IMR-90 (cell line): ENCODE measurements around the gene ABHD6. TPM values are rescaled to one million over a fixed set of nuclear protein-coding genes. Genes with fewer than 3 reads are reported as not detected.

ENCODE experiments used
- ATAC-seq: fragments of 200-7000 bp; cut with Tn5 transposase; 2 replicates; pipeline ENCODE4 v1.9.1; 2020; ENCODE audit warnings: low read depth, mild to moderate bottlenecking, moderate library complexity
- BruUV-seq: library from RNA; stranded (reverse); fragments of 400-500 nt; replicated peaks from 2 replicates; lab custom pipeline; 2021; lab: Mats Ljungman, UMichigan
- CTCF ChIA-PET: fragments of 300-600 bp; formaldehyde crosslinking; extraction: SDS; loops from one replicate; lab custom pipeline; 2021; ENCODE audit warnings: antibody characterized with exemption; lab: Yijun Ruan, JAX
- POLR2A ChIA-PET: fragments of 300-600 bp; sonication (Branson Sonifier 250); formaldehyde crosslinking; loops from one replicate; lab custom pipeline; 2022; ENCODE audit warnings: antibody characterized with exemption; ENCODE audit not compliant: unreplicated experiment; lab: Charles Lee
- DNase-seq: peaks from one replicate; pipeline ENCODE4 v3.0.0; 2013
- H2AFZ ChIP-seq: replicated peaks from 2 replicates; pipeline ENCODE3; 2013; ENCODE audit warnings: low read length, mild to moderate bottlenecking; ENCODE audit not compliant: poor library complexity
- H2AK5ac ChIP-seq: 2 replicates; pipeline ENCODE4 v1.6.1; 2013; ENCODE audit warnings: low read depth, low read length, inconsistent platforms
- H2AK9ac ChIP-seq: replicated peaks from 2 replicates; pipeline ENCODE3; 2013; ENCODE audit warnings: mild to moderate bottlenecking, low read depth, low read length, moderate library complexity; ENCODE audit not compliant: poor library complexity
- H2BK120ac ChIP-seq: 2 replicates; pipeline ENCODE4 v1.6.1; 2013; ENCODE audit warnings: low read depth, low read length, inconsistent platforms
- H2BK15ac ChIP-seq: 3 replicates; pipeline ENCODE4 v1.6.1; 2013; ENCODE audit warnings: low read depth, low read length, inconsistent platforms
- H2BK20ac ChIP-seq: 2 replicates; pipeline ENCODE4 v1.6.1; 2013; ENCODE audit warnings: low read depth, mild to moderate bottlenecking, inconsistent platforms, low read length, moderate library complexity
- H2BK5ac ChIP-seq: 2 replicates; pipeline ENCODE4 v1.6.1; 2013; ENCODE audit warnings: mild to moderate bottlenecking, low read depth, low read length, inconsistent platforms; ENCODE audit not compliant: poor library complexity, severe bottlenecking
- H3K14ac ChIP-seq: replicated peaks from 2 replicates; pipeline ENCODE4 v1.6.1; 2013; ENCODE audit warnings: low read depth, low read length, inconsistent platforms
- H3K18ac ChIP-seq: 2 replicates; pipeline ENCODE4 v1.6.1; 2013; ENCODE audit warnings: low read depth, low read length, control low read depth
- H3K23ac ChIP-seq: 2 replicates; pipeline ENCODE4 v1.6.1; 2013; ENCODE audit warnings: low read depth, low read length, inconsistent platforms
- H3K27ac ChIP-seq: 2 replicates; pipeline ENCODE4 v1.5.1; 2013; ENCODE audit warnings: mild to moderate bottlenecking, control low read depth, low read length; ENCODE audit not compliant: insufficient read depth
- H3K27me3 ChIP-seq: 2 replicates; pipeline ENCODE4 v1.6.1; 2013; ENCODE audit warnings: low read length; ENCODE audit not compliant: control insufficient read depth, insufficient read depth
- H3K36me3 ChIP-seq: 2 replicates; pipeline ENCODE4 v1.6.1; 2013; ENCODE audit warnings: low read length, mixed read lengths; ENCODE audit not compliant: control insufficient read depth, insufficient read depth
- H3K4ac ChIP-seq: 2 replicates; pipeline ENCODE4 v1.6.1; 2013; ENCODE audit warnings: low read depth, low read length, inconsistent platforms
- H3K4me1 ChIP-seq: 2 replicates; pipeline ENCODE4 v1.6.1; 2013; ENCODE audit warnings: low read length, mixed read lengths; ENCODE audit not compliant: control insufficient read depth, insufficient read depth
- H3K4me2 ChIP-seq: 2 replicates; pipeline ENCODE4 v1.6.1; 2013; ENCODE audit warnings: low read depth, mild to moderate bottlenecking, control low read depth, low read length, moderate library complexity
- H3K4me3 ChIP-seq: 2 replicates; pipeline ENCODE4 v1.5.1; 2013; ENCODE audit warnings: low read depth, mild to moderate bottlenecking, control low read depth, low read length, moderate library complexity; ENCODE audit not compliant: insufficient read depth
- H3K56ac ChIP-seq: 2 replicates; pipeline ENCODE4 v1.6.1; 2013; ENCODE audit warnings: low read length, inconsistent platforms; ENCODE audit not compliant: insufficient read depth; ENCODE audit errors: extremely low read depth
- H3K79me1 ChIP-seq, 2 experiments: 2 replicates each; pipeline ENCODE4 v1.6.1; 2013; ENCODE audit warnings: low read length in 2 of 2, inconsistent platforms in 1 of 2, low read depth in 1 of 2
- H3K9ac ChIP-seq: 2 replicates; pipeline ENCODE4 v1.6.1; 2013; ENCODE audit warnings: low read depth, low read length, control low read depth
- H3K9me1 ChIP-seq: 2 replicates; pipeline ENCODE4 v1.6.1; 2013; ENCODE audit warnings: low read length, inconsistent platforms; ENCODE audit not compliant: insufficient read depth
- H3K9me3 ChIP-seq: 2 replicates; pipeline ENCODE4 v1.6.1; 2013; ENCODE audit warnings: low read length; ENCODE audit not compliant: control insufficient read depth, insufficient read depth
- H4K20me1 ChIP-seq: 2 replicates; pipeline ENCODE4 v1.6.1; 2013; ENCODE audit warnings: low read length, inconsistent platforms; ENCODE audit not compliant: insufficient read depth
- H4K5ac ChIP-seq: 2 replicates; pipeline ENCODE4 v1.6.1; 2013; ENCODE audit warnings: mild to moderate bottlenecking, low read depth, low read length, control low read depth
- H4K8ac ChIP-seq, 2 experiments: 2 replicates each; pipeline ENCODE4 v1.6.1; 2013; ENCODE audit warnings: low read depth in 2 of 2, low read length in 2 of 2, control low read depth in 1 of 2, inconsistent platforms in 1 of 2
- H4K91ac ChIP-seq: 2 replicates; pipeline ENCODE4 v1.6.1; 2013; ENCODE audit warnings: low read depth, low read length, inconsistent platforms; ENCODE audit not compliant: insufficient read depth
- BHLHE40 ChIP-seq: fragments of 150-350 bp; IDR thresholded peaks from 2 replicates; pipeline ENCODE4 v1.6.1; 2016; ENCODE audit warnings: mild to moderate bottlenecking, low read depth, low read length
- CEBPB ChIP-seq: IDR thresholded peaks from 2 replicates; pipeline ENCODE4 v1.6.1; 2012; ENCODE audit warnings: low read depth, low read length, improper control_type of control experiment
- CHD1 ChIP-seq: IDR thresholded peaks from 2 replicates; pipeline ENCODE4 v1.6.1; 2012; ENCODE audit warnings: low read depth, low read length, improper control_type of control experiment
- CTCF ChIP-seq: conservative IDR thresholded peaks from 2 replicates; pipeline ENCODE4 v1.5.1; 2012; ENCODE audit warnings: mild to moderate bottlenecking, low read depth, low read length, improper control_type of control experiment
- ELK1 ChIP-seq: fragments of 150-350 bp; IDR thresholded peaks from 2 replicates; pipeline ENCODE4 v1.6.1; 2016; ENCODE audit warnings: low read depth, mild to moderate bottlenecking, low read length, moderate library complexity, borderline replicate concordance
- FOS ChIP-seq: fragments of 150-350 bp; IDR thresholded peaks from 2 replicates; pipeline ENCODE4 v1.6.1; 2016; ENCODE audit warnings: low read depth, low read length
- MAFK ChIP-seq: IDR thresholded peaks from 2 replicates; pipeline ENCODE4 v1.6.1; 2012; ENCODE audit warnings: low read depth, low read length, improper control_type of control experiment
- MAZ ChIP-seq: IDR thresholded peaks from 2 replicates; pipeline ENCODE4 v1.6.1; 2012; ENCODE audit warnings: low read depth, mild to moderate bottlenecking, low read length, improper control_type of control experiment, moderate library complexity, borderline replicate concordance
- MXI1 ChIP-seq: IDR thresholded peaks from 2 replicates; pipeline ENCODE4 v1.6.1; 2012; ENCODE audit warnings: low read depth, mild to moderate bottlenecking, low read length, moderate library complexity, borderline replicate concordance
- NFE2L2 ChIP-seq: fragments of 150-350 bp; IDR thresholded peaks from 2 replicates; pipeline ENCODE4 v1.6.1; 2016; ENCODE audit warnings: low read depth, mild to moderate bottlenecking, low read length
- POLR2A ChIP-seq: IDR thresholded peaks from 2 replicates; pipeline ENCODE4 v1.6.1; 2012; ENCODE audit warnings: mild to moderate bottlenecking, low read depth, low read length
- RAD21 ChIP-seq: IDR thresholded peaks from 2 replicates; pipeline ENCODE4 v1.6.1; 2012; ENCODE audit warnings: low read length, improper control_type of control experiment
- RCOR1 ChIP-seq: IDR thresholded peaks from 2 replicates; pipeline ENCODE4 v1.6.1; 2012; ENCODE audit warnings: mild to moderate bottlenecking, low read length, improper control_type of control experiment; ENCODE audit not compliant: insufficient replicate concordance
- RFX5 ChIP-seq: IDR thresholded peaks from 2 replicates; pipeline ENCODE4 v1.8.0; 2012; ENCODE audit warnings: low read depth, mild to moderate bottlenecking, low read length, moderate library complexity
- SMC3 ChIP-seq: fragments of 150-350 bp; IDR thresholded peaks from 2 replicates; pipeline ENCODE4 v1.6.1; 2016; ENCODE audit warnings: low read depth, mild to moderate bottlenecking, antibody characterized with exemption, low read length, moderate library complexity
- WGBS, 2 experiments: methylation state at CpG; one replicate each; pipeline versions ENCODE4 v1.1.5 to v1.1.7; 2013; ENCODE audit warnings: missing lambda C conversion rate in 2 of 2; ENCODE audit not compliant: insufficient read length in 1 of 2; ENCODE audit errors: extremely low coverage in 2 of 2; 5-methylcytosine and 5-hydroxymethylcytosine counted together
- dilution Hi-C: fragments of 300-500 bp; cut with HindIII; formaldehyde crosslinking; loops from one replicate; pipeline ENCODE4 v1.14.3; 2018; ENCODE audit warnings: low sequenced_read_pairs; ENCODE audit not compliant: unreplicated experiment
- in situ Hi-C: fragments of 300-500 bp; cut with MboI; formaldehyde crosslinking; loops from 3 replicates; pipeline ENCODE4 v1.14.3; 2019; ENCODE audit warnings: low sequenced_read_pairs, inconsistent platforms, mixed read lengths
- intact Hi-C: fragments of 100-400 bp; cut with micrococcal nuclease; formaldehyde crosslinking; loops from 2 replicates; pipeline ENCODE4 v1.10.0; 2022
- polyA plus RNA-seq, 3 experiments: library from polyadenylated mRNA; depleted of rRNA; stranded (reverse); fragments of >200 nt; gene quantifications; 2 replicates each; pipeline ENCODE4 v1.2.3, GENCODE V29; 2012; ENCODE audit warnings: low replicate concordance in 1 of 3
- total RNA-seq: library from RNA; depleted of rRNA; stranded (reverse); fragments of >200 nt; gene quantifications from 2 replicates; pipeline ENCODE4 v1.2.3, GENCODE V29; 2012

ABHD6 gene
- total and polyA plus RNA-seq, 2 of the 4 experiments (the other 2 are of a cell fraction) = 5.0 to 5.6 TPM

- POLR2A ChIA-PET = interaction anchor here (0.7 kb wide), 1 partner anchor 86 kb away, joined by 8 read pairs; no protein-coding TSS in a partner anchor
- peak overlapping the region; percentile 24; the same call in 1 of the 2 replicates for H3K18ac ChIP-seq
- no peak overlapping the region for H4K5ac ChIP-seq
- CTCF ChIA-PET = no interaction called here
- H3K4me3 ChIP-seq = no peak overlapping the region
- dilution Hi-C loops (no loop called here), intact Hi-C loops (no loop called here), in situ Hi-C loops (no loop called here)
- H2AK9ac ChIP-seq = no peak overlapping the region
- peak overlapping the region; percentile 17 for H2BK5ac ChIP-seq
- no peak for DNase-seq
- H3K9ac ChIP-seq = no peak overlapping the region
- H3K56ac ChIP-seq = no peak overlapping the region; the same call in 1 of the 2 replicates
- H2BK15ac ChIP-seq = peak overlapping the region; percentile 67; the same call in 1 of the 3 replicates
- H3K79me1 ChIP-seq = peaks cover 27 to 68% of the 10 kb centered on the region in 2 experiments
- no peak overlapping the region for H2AFZ ChIP-seq
- peaks cover 5% of the 10 kb centered on the region; the same call in 1 of the 2 replicates for H3K36me3 ChIP-seq
- peak overlapping the region; percentile 59 for H2BK120ac ChIP-seq
- H4K91ac ChIP-seq = peak overlapping the region; percentile 26; the same call in 1 of the 2 replicates
- H2AK5ac ChIP-seq = peak overlapping the region; percentile 76; the same call in 1 of the 2 replicates
- H3K4me2 ChIP-seq = no peak overlapping the region
- no peaks in the 10 kb centered on the region for H3K27me3 ChIP-seq
- BruUV-seq = no TSS peak
- H3K14ac ChIP-seq = peak overlapping the region; percentile 22; the same call in 1 of the 2 replicates
- no peak for ATAC-seq
- peaks cover 16% of the 10 kb centered on the region for H3K9me1 ChIP-seq
- no CpG with 5 or more reads among the region's 3 CpGs for WGBS, 2 experiments
- peak overlapping the region; percentile 8; the same call in 1 of the 2 replicates for H2BK20ac ChIP-seq
- peaks cover 19% of the 10 kb centered on the region; the same call in 1 of the 2 replicates for H4K20me1 ChIP-seq
- H3K9me3 ChIP-seq = no peaks in the 10 kb centered on the region
- H3K27ac ChIP-seq = peak overlapping the region; percentile 53; the same call in 1 of the 2 replicates
- H3K4ac ChIP-seq = peak overlapping the region; percentile 66
- H3K23ac ChIP-seq = no peak overlapping the region; the same call in 1 of the 2 replicates
- peak overlapping the region in 1 of 2 experiments; percentile 47; a peak in 1 of 4 replicates for H4K8ac ChIP-seq
- peaks cover 16% of the 10 kb centered on the region for H3K4me1 ChIP-seq
- no peak for TF ChIP-seq POLR2A
- no peak for TF ChIP-seq RCOR1
- no peak for TF ChIP-seq SMC3
- no peak for TF ChIP-seq CEBPB
- no peak for TF ChIP-seq NFE2L2
- no peak for TF ChIP-seq BHLHE40
- no peak for TF ChIP-seq CHD1
- TF ChIP-seq CTCF = no peak
- no peak for TF ChIP-seq MXI1
- TF ChIP-seq RFX5 = no peak
- no peak for TF ChIP-seq RAD21
- no peak for TF ChIP-seq MAFK
- no peak for TF ChIP-seq FOS
- TF ChIP-seq ELK1 = no peak
- TF ChIP-seq MAZ = no peak
Observed at GRCh38 chr3:58340594-58341244, 103.1 kb downstream of the ABHD6 start.
